Measurements from ENCODE around the gene IL16.

IL16 gene

GRCh38 chr15:81282606-81282895 lies 85.9 kb downstream of the IL16 start:
- H3K27me3 ChIP-seq (ENCODE audit: control insufficient read depth in 1 of 2, insufficient read depth in 2 of 2, low read length in 2 of 2), result no peaks in the 10 kb centered on the region

GRCh38 chr15:81282911-81283310 lies 86.2 kb downstream of the IL16 start:
- Histone ChIP-seq H3K9me3 (ENCODE audit: control insufficient read depth in 2 of 2, low read length in 2 of 2) (no peaks in the 10 kb centered on the region), H3K4me1 (ENCODE audit: control insufficient read depth, insufficient read depth, low read length) (peaks cover 5% of the 10 kb centered on the region), H3K4me3 (ENCODE audit: low read length in 2 of 2) (no peak overlapping the region), H3K27ac (ENCODE audit: low read length) (no peak overlapping the region), H3K27me3 (ENCODE audit: control insufficient read depth in 1 of 2, insufficient read depth in 2 of 2, low read length in 2 of 2) (no peaks in the 10 kb centered on the region), H3K36me3 (ENCODE audit: control insufficient read depth in 2 of 2, insufficient read depth in 2 of 2, low read length in 2 of 2) (peaks cover 0 to 2% of the 10 kb centered on the region in 2 donors), H3K9ac (ENCODE audit: low read length in 2 of 2) (no peak overlapping the region)

More at GRCh38 chr15:81282606-81282895, 85.9 kb downstream of the IL16 start:
- H3K27ac ChIP-seq (ENCODE audit: low read length), result no peak overlapping the region
- no peaks in the 10 kb centered on the region for H3K9me3 ChIP-seq (ENCODE audit: control insufficient read depth in 2 of 2, low read length in 2 of 2)
- H3K4me3 ChIP-seq (ENCODE audit: low read length in 2 of 2), result no peak overlapping the region
- H3K9ac ChIP-seq (ENCODE audit: low read length in 2 of 2), result no peak overlapping the region
- peaks cover 5% of the 10 kb centered on the region for H3K4me1 ChIP-seq (ENCODE audit: control insufficient read depth, insufficient read depth, low read length)
- H3K36me3 ChIP-seq (ENCODE audit: control insufficient read depth in 2 of 2, insufficient read depth in 2 of 2, low read length in 2 of 2), result peaks cover 0 to 2% of the 10 kb centered on the region in 2 donors

- peaks cover 5% of the 10 kb centered on the region for H3K4me1 ChIP-seq (ENCODE audit: control insufficient read depth, insufficient read depth, low read length)
- peaks cover 0 to 2% of the 10 kb centered on the region in 2 donors for H3K36me3 ChIP-seq (ENCODE audit: control insufficient read depth in 2 of 2, insufficient read depth in 2 of 2, low read length in 2 of 2)
- no peak overlapping the region for H3K27ac ChIP-seq (ENCODE audit: low read length)
Observed at GRCh38 chr15:81284256-81285031, 87.8 kb downstream of the IL16 start.

GRCh38 chr15:81285461-81285860 lies 88.8 kb downstream of the IL16 start:
- no peak overlapping the region for H3K4me3 ChIP-seq (ENCODE audit: low read length in 2 of 2)
- peaks cover 0 to 2% of the 10 kb centered on the region in 2 donors for H3K36me3 ChIP-seq (ENCODE audit: control insufficient read depth in 2 of 2, insufficient read depth in 2 of 2, low read length in 2 of 2)
- no peak overlapping the region for H3K27ac ChIP-seq (ENCODE audit: low read length)
- no peak overlapping the region for H3K9ac ChIP-seq (ENCODE audit: low read length in 2 of 2)
- no peaks in the 10 kb centered on the region for H3K9me3 ChIP-seq (ENCODE audit: control insufficient read depth in 2 of 2, low read length in 2 of 2)
- H3K4me1 ChIP-seq (ENCODE audit: control insufficient read depth, insufficient read depth, low read length), result no peaks in the 10 kb centered on the region
- no peaks in the 10 kb centered on the region for H3K27me3 ChIP-seq (ENCODE audit: control insufficient read depth in 1 of 2, insufficient read depth in 2 of 2, low read length in 2 of 2)

More at GRCh38 chr15:81284256-81285031, 87.8 kb downstream of the IL16 start:
- H3K27me3 ChIP-seq (ENCODE audit: control insufficient read depth in 1 of 2, insufficient read depth in 2 of 2, low read length in 2 of 2), result no peaks in the 10 kb centered on the region
- H3K9me3 ChIP-seq (ENCODE audit: control insufficient read depth in 2 of 2, low read length in 2 of 2), result no peaks in the 10 kb centered on the region
- no peak overlapping the region for H3K4me3 ChIP-seq (ENCODE audit: low read length in 2 of 2)
- no peak overlapping the region for H3K9ac ChIP-seq (ENCODE audit: low read length in 2 of 2)

DNA sequence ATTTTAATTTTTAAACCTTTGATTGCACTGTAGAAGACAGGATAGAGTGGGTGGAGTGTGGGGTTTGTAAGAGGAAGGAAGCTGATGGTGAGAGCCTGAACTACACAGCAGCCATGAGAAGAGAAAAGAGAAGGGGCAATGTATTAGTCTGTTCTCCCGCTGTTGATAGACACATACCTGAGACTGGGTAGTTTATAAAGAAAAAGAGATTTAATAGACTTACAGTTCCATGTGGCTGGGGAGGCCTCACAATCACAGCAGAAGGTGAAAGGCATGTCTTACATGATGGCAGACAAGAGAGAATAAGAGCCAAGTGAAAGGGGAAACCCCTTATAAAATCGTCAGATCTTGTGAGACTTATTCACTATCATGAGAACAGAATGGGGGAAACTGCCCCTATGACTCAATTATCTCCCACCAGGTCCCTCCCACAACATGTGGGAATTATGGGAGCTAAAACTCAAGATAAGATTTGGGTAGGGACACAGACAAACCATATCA lies 90.0 kb downstream of the IL16 start:
- H3K9me3 ChIP-seq (ENCODE audit: control insufficient read depth in 2 of 2, low read length in 2 of 2), result no peaks in the 10 kb centered on the region
- peaks cover 0 to 2% of the 10 kb centered on the region in 2 donors for H3K36me3 ChIP-seq (ENCODE audit: control insufficient read depth in 2 of 2, insufficient read depth in 2 of 2, low read length in 2 of 2)
- H3K27ac ChIP-seq (ENCODE audit: low read length), result no peak overlapping the region
- H3K4me3 ChIP-seq (ENCODE audit: low read length in 2 of 2), result no peak overlapping the region
- H3K9ac ChIP-seq (ENCODE audit: low read length in 2 of 2), result no peak overlapping the region
- no peaks in the 10 kb centered on the region for H3K27me3 ChIP-seq (ENCODE audit: control insufficient read depth in 1 of 2, insufficient read depth in 2 of 2, low read length in 2 of 2)
- no peaks in the 10 kb centered on the region for H3K4me1 ChIP-seq (ENCODE audit: control insufficient read depth, insufficient read depth, low read length)

GRCh38 chr15:81288040-81288439 lies 91.4 kb downstream of the IL16 start:
- no peak overlapping the region for H3K4me3 ChIP-seq (ENCODE audit: low read length in 2 of 2)
- no peaks in the 10 kb centered on the region for H3K4me1 ChIP-seq (ENCODE audit: control insufficient read depth, insufficient read depth, low read length)
- peaks cover 0 to 2% of the 10 kb centered on the region in 2 donors for H3K36me3 ChIP-seq (ENCODE audit: control insufficient read depth in 2 of 2, insufficient read depth in 2 of 2, low read length in 2 of 2)
- no peak overlapping the region for H3K9ac ChIP-seq (ENCODE audit: low read length in 2 of 2)
- no peak overlapping the region for H3K27ac ChIP-seq (ENCODE audit: low read length)
- no peaks in the 10 kb centered on the region for H3K9me3 ChIP-seq (ENCODE audit: control insufficient read depth in 2 of 2, low read length in 2 of 2)
- no peaks in the 10 kb centered on the region for H3K27me3 ChIP-seq (ENCODE audit: control insufficient read depth in 1 of 2, insufficient read depth in 2 of 2, low read length in 2 of 2)

DNA sequence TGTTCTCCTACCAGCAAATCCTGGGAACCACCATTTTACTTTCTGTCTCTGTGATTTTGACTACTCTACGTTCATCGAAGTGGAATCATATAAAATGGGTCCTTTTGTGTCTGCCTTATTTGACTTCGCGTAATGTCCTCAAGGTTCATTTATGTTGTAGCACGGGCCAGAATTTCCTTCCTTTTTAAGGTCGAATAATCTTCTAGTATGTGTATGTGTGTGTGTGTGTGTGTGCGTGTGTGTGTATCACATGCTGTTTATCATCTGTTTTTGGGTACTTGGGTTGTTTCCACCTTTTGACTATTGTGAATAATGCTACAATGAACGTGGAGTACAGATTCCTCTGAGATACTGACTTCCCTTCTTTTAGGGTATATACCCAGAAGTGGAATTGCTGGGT lies 91.9 kb downstream of the IL16 start:
- no peaks in the 10 kb centered on the region for H3K4me1 ChIP-seq (ENCODE audit: control insufficient read depth, insufficient read depth, low read length)
- H3K9me3 ChIP-seq (ENCODE audit: control insufficient read depth in 2 of 2, low read length in 2 of 2), result no peaks in the 10 kb centered on the region
- H3K9ac ChIP-seq (ENCODE audit: low read length in 2 of 2), result no peak overlapping the region
- no peak overlapping the region for H3K4me3 ChIP-seq (ENCODE audit: low read length in 2 of 2)
- H3K27me3 ChIP-seq (ENCODE audit: control insufficient read depth in 1 of 2, insufficient read depth in 2 of 2, low read length in 2 of 2), result no peaks in the 10 kb centered on the region
- peaks cover 0 to 2% of the 10 kb centered on the region in 2 donors for H3K36me3 ChIP-seq (ENCODE audit: control insufficient read depth in 2 of 2, insufficient read depth in 2 of 2, low read length in 2 of 2)
- H3K27ac ChIP-seq (ENCODE audit: low read length), result no peak overlapping the region

DNA sequence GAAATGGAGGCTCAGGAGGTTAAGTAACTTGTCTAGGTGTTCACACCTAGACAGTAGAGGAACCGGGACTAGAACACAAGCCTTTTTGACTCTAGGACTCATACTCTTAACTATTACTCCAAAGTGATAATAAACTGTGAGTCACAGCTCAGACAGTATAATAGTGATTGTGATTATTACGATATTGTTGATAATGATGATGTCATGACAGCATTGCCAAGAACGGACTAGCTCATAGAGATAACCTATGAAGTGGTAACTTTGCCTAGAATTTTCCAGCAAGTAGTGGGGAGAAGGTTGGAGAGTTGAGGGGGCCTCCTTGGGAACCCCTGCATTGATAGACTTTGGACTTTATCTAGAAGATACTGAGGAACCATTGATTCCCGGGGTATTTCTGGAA lies 93.2 kb downstream of the IL16 start:
- H3K27me3 ChIP-seq (ENCODE audit: control insufficient read depth in 1 of 2, insufficient read depth in 2 of 2, low read length in 2 of 2), result peaks cover 0 to 2% of the 10 kb centered on the region in 2 donors
- H3K9ac ChIP-seq (ENCODE audit: low read length in 2 of 2), result no peak overlapping the region
- H3K4me3 ChIP-seq (ENCODE audit: low read length in 2 of 2), result no peak overlapping the region
- H3K27ac ChIP-seq (ENCODE audit: low read length), result no peak overlapping the region
- H3K4me1 ChIP-seq (ENCODE audit: control insufficient read depth, insufficient read depth, low read length), result peaks cover 5% of the 10 kb centered on the region
- no peaks in the 10 kb centered on the region for H3K9me3 ChIP-seq (ENCODE audit: control insufficient read depth in 2 of 2, low read length in 2 of 2)
- H3K36me3 ChIP-seq (ENCODE audit: control insufficient read depth in 2 of 2, insufficient read depth in 2 of 2, low read length in 2 of 2), result peaks cover 0 to 2% of the 10 kb centered on the region in 2 donors

DNA sequence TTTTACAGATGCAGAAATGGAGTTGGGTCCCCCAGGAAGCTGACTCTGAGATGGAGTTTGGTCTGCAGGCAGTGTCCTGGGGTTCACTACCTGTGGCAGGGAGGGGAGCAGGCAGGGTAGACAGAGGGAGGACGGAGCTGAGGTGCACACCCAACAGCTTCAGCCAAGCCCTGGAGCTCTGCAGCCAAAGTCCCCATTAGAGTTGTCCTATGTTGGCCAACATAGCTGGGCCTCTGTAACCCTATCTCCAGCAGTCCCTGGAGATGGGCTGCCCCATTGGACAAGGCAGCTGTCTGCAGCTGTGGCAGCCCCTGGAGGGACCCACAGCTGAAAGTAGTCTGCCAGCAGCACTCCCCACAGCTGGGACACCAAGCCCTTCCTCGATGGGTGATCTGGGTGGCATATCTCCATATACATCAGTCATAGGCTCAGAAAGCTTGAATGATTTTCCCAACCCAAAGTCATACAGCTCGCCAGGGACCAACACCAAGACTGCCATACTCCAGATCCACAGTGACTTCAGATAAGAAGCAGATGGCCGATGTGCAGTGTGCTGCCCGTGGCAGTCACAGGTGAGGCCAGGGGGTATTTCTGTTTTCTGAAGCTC lies 95.3 kb downstream of the IL16 start:
- H3K27me3 ChIP-seq (ENCODE audit: control insufficient read depth in 1 of 2, insufficient read depth in 2 of 2, low read length in 2 of 2), result peaks cover 0 to 2% of the 10 kb centered on the region in 2 donors
- no peak overlapping the region for H3K4me3 ChIP-seq (ENCODE audit: low read length in 2 of 2)
- H3K36me3 ChIP-seq (ENCODE audit: control insufficient read depth in 2 of 2, insufficient read depth in 2 of 2, low read length in 2 of 2), result no peaks in the 10 kb centered on the region
- no peak overlapping the region for H3K27ac ChIP-seq (ENCODE audit: low read length)
- H3K9ac ChIP-seq (ENCODE audit: low read length in 2 of 2), result no peak overlapping the region
- H3K4me1 ChIP-seq (ENCODE audit: control insufficient read depth, insufficient read depth, low read length), result peaks cover 5% of the 10 kb centered on the region
- H3K9me3 ChIP-seq (ENCODE audit: control insufficient read depth in 2 of 2, low read length in 2 of 2), result no peaks in the 10 kb centered on the region

DNA sequence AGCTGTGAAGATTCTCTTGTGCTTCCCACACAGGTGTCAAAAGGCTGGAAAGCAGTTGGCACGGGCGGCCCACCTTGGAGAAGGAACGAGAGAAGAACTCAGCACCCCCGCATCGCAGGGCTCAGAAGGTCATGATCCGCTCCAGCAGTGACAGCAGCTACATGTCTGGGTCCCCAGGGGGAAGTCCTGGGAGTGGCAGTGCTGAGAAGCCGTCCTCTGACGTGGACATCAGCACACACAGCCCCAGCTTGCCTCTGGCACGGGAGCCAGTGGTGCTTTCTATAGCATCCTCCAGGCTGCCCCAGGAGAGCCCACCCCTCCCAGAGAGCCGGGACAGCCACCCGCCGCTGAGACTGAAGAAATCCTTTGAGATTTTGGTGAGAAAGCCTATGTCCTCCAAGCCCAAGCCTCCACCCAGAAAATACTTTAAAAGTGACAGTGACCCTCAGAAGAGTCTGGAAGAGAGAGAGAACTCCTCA lies 95.9 kb downstream of the IL16 start:
- Histone ChIP-seq H3K4me3 (ENCODE audit: low read length in 2 of 2) (no peak overlapping the region), H3K9me3 (ENCODE audit: control insufficient read depth in 2 of 2, low read length in 2 of 2) (no peaks in the 10 kb centered on the region), H3K27ac (ENCODE audit: low read length) (no peak overlapping the region), H3K9ac (ENCODE audit: low read length in 2 of 2) (no peak overlapping the region), H3K36me3 (ENCODE audit: control insufficient read depth in 2 of 2, insufficient read depth in 2 of 2, low read length in 2 of 2) (no peaks in the 10 kb centered on the region), H3K27me3 (ENCODE audit: control insufficient read depth in 1 of 2, insufficient read depth in 2 of 2, low read length in 2 of 2) (peaks cover 0 to 2% of the 10 kb centered on the region in 2 donors), H3K4me1 (ENCODE audit: control insufficient read depth, insufficient read depth, low read length) (peaks cover 5% of the 10 kb centered on the region)

Data from stomach smooth muscle (tissue), 2 donors.